GM08714 (cell line): ENCODE data around the gene XRCC1.
"Not testable (repeated sequence)": the region's sequence is repeated elsewhere in the genome, so short reads cannot be mapped to it uniquely, and the experiment has no call there.

Experiments
- H3K4me3 ChIP-seq: fragments of 200-500 bp; sonication (Bioruptor generic); 2 replicates; pipeline ENCODE4 v1.5.1; 2014; ENCODE audit warnings: mild to moderate bottlenecking, low read length, inconsistent platforms
- ZNF274 ChIP-seq: IDR thresholded peaks from 2 replicates; pipeline ENCODE4 v1.6.1; 2012; ENCODE audit warnings: mild to moderate bottlenecking, low read depth, low read length

Gene XRCC1

DNA sequence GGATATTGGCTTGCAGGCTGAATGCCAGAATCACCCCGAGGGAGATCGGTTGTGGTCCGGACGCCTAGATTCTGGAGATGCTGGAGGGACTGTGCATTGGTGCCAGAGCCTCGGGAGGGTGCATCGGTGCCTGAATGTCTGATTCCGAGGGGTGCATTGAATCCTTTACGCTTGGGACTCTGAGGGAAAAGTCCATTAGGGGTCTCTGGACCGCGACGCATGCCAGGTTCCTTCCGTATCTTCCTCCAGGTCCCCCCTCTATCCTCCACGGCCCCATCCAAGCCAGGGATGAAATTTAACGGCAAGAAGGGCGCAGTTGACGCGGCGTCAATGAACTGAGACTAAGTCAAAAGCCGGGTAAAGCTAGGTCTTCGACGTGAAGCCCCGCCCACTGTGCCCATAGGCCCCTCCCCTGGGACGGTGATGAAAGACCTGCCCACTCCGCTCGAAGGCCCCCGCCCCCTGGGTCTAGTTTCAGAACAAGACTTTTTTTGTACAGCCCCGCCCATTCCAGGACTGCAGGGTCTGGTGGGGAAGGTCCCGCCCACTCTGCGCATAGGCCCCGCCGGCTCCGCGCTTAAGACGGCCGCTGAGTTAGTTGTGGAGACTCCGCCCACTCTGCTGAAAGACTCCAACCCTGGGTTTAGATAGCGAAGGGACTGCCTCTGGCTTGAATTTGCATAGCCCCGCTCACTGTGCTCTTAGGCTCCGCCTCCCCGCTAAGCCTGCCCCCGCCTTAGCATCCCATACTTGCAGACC, 41.6 kb downstream of the XRCC1 start:
- peak overlapping the region; percentile 66 for H3K4me3 ChIP-seq
- no peak for TF ChIP-seq ZNF274

DNA sequence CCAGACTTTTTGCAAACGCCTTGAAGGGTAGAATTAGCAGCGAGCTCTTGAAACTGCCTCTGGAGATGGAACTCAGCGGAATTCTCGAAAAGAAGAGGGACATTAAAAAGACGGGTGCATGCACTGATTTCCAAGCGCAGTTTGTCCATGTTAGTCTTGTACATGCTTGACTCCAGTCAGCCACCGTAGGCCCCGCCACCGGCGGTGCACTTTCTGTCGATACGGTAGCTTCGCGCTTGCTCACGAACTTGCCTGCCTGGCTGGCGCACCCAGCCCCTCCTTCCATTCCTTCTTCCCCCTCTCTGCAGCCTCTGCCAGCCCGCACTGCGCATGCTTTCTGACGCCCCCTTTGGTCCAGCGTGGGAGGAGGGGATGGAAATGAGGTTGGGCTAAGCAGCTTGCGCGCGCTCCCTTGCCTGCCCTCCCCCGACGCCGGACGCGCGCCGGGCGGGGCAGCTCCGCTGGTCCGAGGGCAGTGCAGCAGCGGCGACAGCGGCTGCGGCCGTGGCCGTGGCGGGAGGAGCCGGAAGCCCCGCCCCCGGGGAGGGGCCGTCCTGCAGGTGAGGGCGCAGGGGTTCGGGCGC, 42.3 kb downstream of the XRCC1 start, which contains the start of gene ZNF575:
Gene ZNF575, plus strand, starts transcription at position 227 of the 584 bp plus-strand sequence. CDS start 1,235 bp downstream, outside the sequence.
- H3K4me3 ChIP-seq, result peak within 1 kb of the TSS; percentile 66
- TF ChIP-seq ZNF274, result no peak

- peak overlapping the region; percentile 66; the same call in 1 of the 2 replicates for H3K4me3 ChIP-seq
- no peak for TF ChIP-seq ZNF274
These were observed 42.8 kb downstream of the XRCC1 start for GRCh38 chr19:43532571-43532961.

DNA sequence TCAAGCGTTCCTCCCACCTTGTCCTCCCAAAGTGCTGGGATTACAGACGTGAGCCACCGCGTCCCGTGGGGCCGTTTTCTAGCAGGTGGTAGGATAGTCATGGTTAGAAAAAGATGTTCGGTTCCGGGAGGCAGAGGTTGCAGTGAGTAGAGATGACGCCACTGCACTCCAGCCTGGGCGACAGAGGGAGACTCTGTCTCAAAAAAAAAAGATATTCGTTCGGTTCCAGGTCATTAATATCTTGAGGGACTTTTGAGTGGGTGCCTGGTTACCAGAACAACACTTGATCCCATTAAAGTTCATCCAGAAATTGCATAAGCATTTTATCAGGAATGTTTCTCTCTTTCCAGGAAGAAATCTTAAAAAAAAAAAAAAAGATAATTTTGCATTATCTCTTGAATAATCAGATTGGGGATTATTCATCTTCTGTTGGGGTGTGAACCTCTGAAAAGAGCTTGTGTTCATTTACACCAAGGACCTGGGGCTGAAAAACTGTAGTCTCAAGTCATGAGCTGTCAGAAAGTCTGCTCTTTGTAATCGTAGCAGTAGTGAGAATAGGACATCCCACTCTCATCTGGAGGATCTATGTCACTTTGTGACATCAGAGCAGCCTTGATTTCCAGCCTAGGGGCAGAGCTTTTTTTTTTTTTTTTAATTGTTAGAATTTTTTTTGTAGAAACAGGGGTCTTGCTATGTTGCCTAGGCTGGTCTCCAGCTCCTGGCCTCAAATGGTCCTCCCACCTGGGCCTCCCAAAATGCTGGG, 47.3 kb downstream of the XRCC1 start:
- TF ChIP-seq ZNF274, result no peak
- no peak overlapping the region; the same call in 1 of the 2 replicates for H3K4me3 ChIP-seq

GRCh38 chr19:43526884-43527859, 48.2 kb downstream of the XRCC1 start, which contains the start of gene ETHE1:
ETHE1 (minus strand) TSS chr19:43527201; CDS start chr19:43527177, 24 bp downstream.
- H3K4me3 ChIP-seq, result peak within 1 kb of the TSS; percentile 93

DNA sequence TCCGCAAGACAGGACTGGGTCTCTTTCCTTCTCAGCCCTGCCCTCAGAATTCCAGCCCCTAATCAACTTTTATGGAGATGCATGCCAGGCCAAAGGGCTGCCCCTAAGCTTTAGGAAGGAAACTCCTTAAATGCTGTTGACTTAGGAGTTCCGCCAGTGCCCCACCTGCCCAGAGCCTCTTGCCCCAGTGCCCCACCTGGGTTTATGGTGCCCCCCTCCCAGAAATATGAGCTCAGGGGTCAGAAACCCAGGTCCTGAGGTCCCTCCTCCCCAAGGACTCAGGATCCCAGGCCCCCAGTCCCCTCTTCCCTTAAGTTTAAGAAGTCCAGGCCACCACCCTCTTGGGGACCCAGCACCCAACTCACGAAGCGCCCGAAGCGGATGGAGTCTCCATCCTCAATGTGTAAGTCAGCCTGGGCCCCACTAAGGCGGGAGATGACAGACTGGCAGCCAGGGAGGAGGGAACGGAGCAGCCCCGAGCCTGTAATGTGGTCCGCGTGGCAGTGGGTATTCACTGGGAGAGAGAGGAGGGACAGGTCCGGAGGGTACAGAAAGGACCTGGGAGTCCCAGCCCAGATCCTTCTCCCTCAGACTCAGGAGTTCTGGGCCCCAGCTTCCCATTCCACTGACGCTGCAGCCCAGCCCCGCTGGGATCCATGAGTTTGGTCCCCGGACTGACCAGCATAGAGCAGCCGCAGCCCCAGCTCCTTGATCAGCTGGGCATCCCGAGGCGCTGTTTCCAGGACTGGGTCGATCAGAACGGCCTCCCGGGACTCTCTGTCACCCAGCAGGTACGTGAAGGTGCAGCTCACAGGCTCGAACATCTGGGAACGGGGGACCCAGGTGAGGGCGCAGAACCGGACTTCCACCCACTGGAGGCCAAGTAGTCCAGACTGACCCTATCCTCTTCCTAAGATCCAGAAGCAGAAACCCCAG, 49.2 kb downstream of the XRCC1 start:
- TF ChIP-seq ZNF274, result no peak
- peak overlapping the region; percentile 93 for H3K4me3 ChIP-seq

More at GRCh38 chr19:43526884-43527859, 48.2 kb downstream of the XRCC1 start, which contains the start of gene ETHE1:
- TF ChIP-seq ZNF274, result no peak

DNA sequence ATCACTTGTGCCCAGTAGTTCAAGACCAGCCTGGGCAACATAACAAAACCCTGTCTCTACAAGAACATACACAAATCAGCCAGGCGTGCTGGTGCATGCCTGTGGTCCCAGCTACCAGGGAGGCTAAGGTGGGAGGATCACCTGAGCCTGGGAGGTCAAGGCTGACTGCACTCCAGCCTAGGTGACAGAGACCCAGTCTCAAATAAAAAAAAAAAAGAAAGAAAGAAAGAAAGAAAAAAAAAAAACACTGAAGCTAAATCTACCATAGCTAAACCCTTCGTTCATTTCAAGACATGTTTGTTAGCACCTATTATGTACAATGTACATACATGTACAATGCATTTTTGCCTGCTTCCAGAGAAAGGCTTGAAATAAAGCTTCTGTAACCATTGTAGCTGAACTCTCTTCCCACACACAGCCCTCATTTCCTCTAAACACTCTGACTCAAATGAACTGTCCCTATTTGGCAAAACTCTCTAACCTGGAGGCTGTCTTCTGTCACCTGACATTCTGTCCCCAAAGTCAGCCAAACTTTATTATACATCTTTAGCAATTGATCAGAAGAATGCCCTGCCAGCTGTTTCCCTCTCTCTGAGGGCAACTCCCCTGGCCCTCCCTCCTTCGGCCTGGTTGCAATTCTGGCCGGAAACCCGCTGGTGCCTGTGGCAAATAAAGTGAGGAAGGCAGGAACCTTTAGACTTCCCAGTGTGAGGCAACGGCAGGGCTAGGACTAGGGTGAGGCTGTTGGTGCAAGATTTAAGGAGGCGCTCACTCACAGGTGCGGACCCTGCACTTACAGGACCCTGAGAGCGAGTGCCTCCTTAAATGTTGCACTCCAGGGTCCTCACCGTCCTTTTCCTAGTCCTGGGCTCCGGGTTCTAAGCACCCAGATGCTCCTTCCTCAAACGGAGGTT, 50.1 kb downstream of the XRCC1 start:
- H3K4me3 ChIP-seq, result peak overlapping the region; percentile 93; the same call in 1 of the 2 replicates
- no peak for TF ChIP-seq ZNF274

- not testable (repeated sequence) for H3K4me3 ChIP-seq
These were observed 51.6 kb downstream of the XRCC1 start for GRCh38 chr19:43523696-43524095.

DNA sequence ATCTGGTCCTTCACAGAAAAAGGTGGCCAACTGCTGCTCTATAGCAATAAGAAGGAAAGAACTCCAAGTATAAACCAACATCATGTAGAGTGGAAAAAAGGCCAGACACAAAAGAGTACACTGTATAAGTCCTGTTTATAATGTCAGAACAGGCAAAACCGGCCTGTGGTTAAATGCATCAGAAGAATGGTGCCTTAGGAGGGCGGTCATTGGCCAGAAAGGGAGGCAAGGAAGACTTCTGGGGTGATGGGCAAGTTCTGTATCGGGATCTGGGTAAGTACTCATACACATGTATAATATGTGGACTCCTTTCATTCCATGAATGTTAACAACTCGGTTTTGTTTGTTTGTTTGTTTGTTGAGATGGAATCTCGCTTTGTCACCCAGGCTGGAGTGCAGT, 52.4 kb downstream of the XRCC1 start:
- H3K4me3 ChIP-seq, result no peak overlapping the region
- no peak for TF ChIP-seq ZNF274

GRCh38 chr19:43519436-43520088, 55.8 kb downstream of the XRCC1 start:
- H3K4me3 ChIP-seq, result no peak overlapping the region
- no peak for TF ChIP-seq ZNF274

- TF ChIP-seq ZNF274, result no peak
- H3K4me3 ChIP-seq, result no peak overlapping the region
These were observed 57.3 kb downstream of the XRCC1 start for GRCh38 chr19:43518051-43518450.

GRCh38 chr19:43512399-43512798, 62.9 kb downstream of the XRCC1 start:
- not testable (repeated sequence) for H3K4me3 ChIP-seq
